Right ventricle myocardium inferior (tissue), 1 donor: ENCODE results near the gene HIP1R. TPM values are rescaled to one million over a fixed set of nuclear protein-coding genes. Genes with fewer than 3 reads are reported as not detected.
"Not testable (repeated sequence)": the region's sequence is repeated elsewhere in the genome, so short reads cannot be mapped to it uniquely, and the experiment has no call there.

ENCODE experiments used
- ATAC-seq: fragments of 200-7000 bp; cut with Tn5 transposase; one replicate; pipeline ENCODE4 v1.9.1; 2020; ENCODE audit warnings: mild to moderate bottlenecking, moderate library complexity
- DNase-seq: peaks from one replicate; pipeline ENCODE4 v3.0.0; 2021; ENCODE audit errors: missing footprints
- intact Hi-C: fragments of 100-400 bp; cut with DNase I; formaldehyde crosslinking; loops from one replicate; pipeline ENCODE4 v1.11.0; 2022
- total RNA-seq: library from RNA; stranded (reverse); fragmentation: NEBNext Ultra II Directional; extraction: Animal tissue kit (Norgen Biotek cat#: 25700); gene quantifications from one replicate; pipeline ENCODE4 v1.2.1, GENCODE V29; 2021
- donor health status: DM: no; HTN: yes; CAD: no; lungs with severe emphysema.

Gene HIP1R
- total RNA-seq, 1 donor from 2014 or later, result 17.6 TPM

- ATAC-seq, result no peak
- no peak for DNase-seq
- intact Hi-C loops, result no loop called here
Observed at GRCh38 chr12:122882908-122883558, 47.8 kb downstream of the HIP1R start.

- no peak for DNase-seq
Observed at GRCh38 chr12:122884091-122884826, 49.0 kb downstream of the HIP1R start.

GRCh38 chr12:122884860-122885259, 49.6 kb downstream of the HIP1R start:
- intact Hi-C loops, result no loop called here
- DNase-seq (no peak), ATAC-seq (no peak)

More at GRCh38 chr12:122884091-122884826, 49.0 kb downstream of the HIP1R start:
- no peak for ATAC-seq
- intact Hi-C loops, result no loop called here

- DNase-seq (no peak), ATAC-seq (no peak)
- intact Hi-C loops, result no loop called here
Observed at GRCh38 chr12:122886161-122886560, 50.9 kb downstream of the HIP1R start.

GRCh38 chr12:122886851-122887818, 51.9 kb downstream of the HIP1R start:
- DNase-seq (no peak), ATAC-seq (no peak)
- intact Hi-C loops, result no loop called here

- no peak for ATAC-seq
- intact Hi-C loops, result loop anchor here (1.0 kb wide), 1 partner anchor 22 kb away; no protein-coding TSS in a partner anchor
- no peak for DNase-seq
Observed at GRCh38 chr12:122887819-122888212, 52.6 kb downstream of the HIP1R start.

GRCh38 chr12:122888232-122888752, 53.0 kb downstream of the HIP1R start:
- DNase-seq, result no peak
- intact Hi-C loops, result loop anchor here (1.0 kb wide), 1 partner anchor 22 kb away; no protein-coding TSS in a partner anchor
- peak; percentile 79 for ATAC-seq

GRCh38 chr12:122889761-122890520, 54.7 kb downstream of the HIP1R start:
- intact Hi-C loops, result no loop called here

GRCh38 chr12:122891661-122892525, 56.6 kb downstream of the HIP1R start:
- intact Hi-C loops, result no loop called here
- no peak for ATAC-seq
- DNase-seq, result no peak

More at GRCh38 chr12:122889761-122890520, 54.7 kb downstream of the HIP1R start:
- no peak for DNase-seq
- ATAC-seq, result no peak

GRCh38 chr12:122892724-122893123, 57.5 kb downstream of the HIP1R start:
- ATAC-seq, DNase-seq, intact Hi-C loops: not testable (repeated sequence)

GRCh38 chr12:122893208-122894153, 58.2 kb downstream of the HIP1R start:
- intact Hi-C loops, result loop anchor here (2.0 kb wide), 1 partner anchor 21 kb away; no protein-coding TSS in a partner anchor
- ATAC-seq, result no peak
- no peak for DNase-seq

- intact Hi-C loops, result loop anchor here (2.0 to 5.0 kb wide), 2 partner anchors 22 to 48 kb away; no protein-coding TSS in a partner anchor
- ATAC-seq, result peak; percentile 18
- no peak for DNase-seq
Observed at GRCh38 chr12:122894193-122895121, 59.2 kb downstream of the HIP1R start.

GRCh38 chr12:122895320-122895703, 60.1 kb downstream of the HIP1R start:
- intact Hi-C loops, result loop anchor here (2.0 to 5.0 kb wide), 2 partner anchors 23 to 47 kb away; no protein-coding TSS in a partner anchor
- DNase-seq, result no peak
- peak; percentile 14 for ATAC-seq

- intact Hi-C loops, result loop anchor here (2.0 to 5.0 kb wide), 2 partner anchors 23 to 46 kb away; no protein-coding TSS in a partner anchor
- peak; percentile 78 for ATAC-seq
- peak; percentile 93 for DNase-seq
Observed at GRCh38 chr12:122895704-122896636, 60.7 kb downstream of the HIP1R start, which contains the start of gene VPS37B. TSS of gene VPS37B (minus strand) at chr12:122896124. CDS start at chr12:122896062, 62 bp downstream.
